ENCODE results near the gene MSANTD2.
A peak's percentile ranks its signal among the peaks of the same experiment; 100 is the strongest.

Gene MSANTD2

DNA sequence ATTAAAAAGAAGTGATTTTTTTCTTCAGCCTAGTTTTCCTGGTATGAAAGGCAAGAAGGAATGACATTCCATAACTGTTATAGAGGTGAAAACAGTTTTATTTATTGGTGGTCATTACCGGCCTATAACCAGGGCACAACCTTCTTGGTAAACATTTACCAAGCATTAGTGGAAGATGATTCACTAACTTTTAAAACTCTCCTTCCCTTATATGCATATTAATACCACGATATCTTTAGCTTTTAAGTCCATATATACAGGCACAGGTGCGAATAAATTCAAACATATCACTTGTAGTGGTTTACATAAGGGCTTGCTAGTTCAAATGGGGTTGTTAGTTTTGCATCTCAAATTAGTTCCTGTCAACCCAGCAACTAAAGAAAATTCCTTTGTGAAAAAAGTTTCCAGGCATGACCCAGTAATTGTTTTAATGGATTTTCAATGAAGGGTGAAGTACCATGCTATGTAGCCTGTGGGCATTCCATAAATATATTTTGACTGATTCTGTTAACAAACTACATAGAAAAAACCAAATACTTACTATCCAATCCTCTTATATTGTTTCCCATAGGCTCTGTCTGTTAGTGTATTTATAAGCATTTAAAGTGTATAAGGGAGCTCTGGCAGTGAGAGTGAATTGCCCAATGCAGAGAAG, 34.4 kb upstream of the MSANTD2 start:
- no peak overlapping the region for H3K4me3 ChIP-seq (ENCODE audit: low read length)
- no peak for TF ChIP-seq CTCF (IDR thresholded peaks at IDR 0.05; ENCODE audit: insufficient read depth, low read depth, low read length, missing control alignments)
- no peak for DNase-seq (ENCODE audit: low read depth)

DNA sequence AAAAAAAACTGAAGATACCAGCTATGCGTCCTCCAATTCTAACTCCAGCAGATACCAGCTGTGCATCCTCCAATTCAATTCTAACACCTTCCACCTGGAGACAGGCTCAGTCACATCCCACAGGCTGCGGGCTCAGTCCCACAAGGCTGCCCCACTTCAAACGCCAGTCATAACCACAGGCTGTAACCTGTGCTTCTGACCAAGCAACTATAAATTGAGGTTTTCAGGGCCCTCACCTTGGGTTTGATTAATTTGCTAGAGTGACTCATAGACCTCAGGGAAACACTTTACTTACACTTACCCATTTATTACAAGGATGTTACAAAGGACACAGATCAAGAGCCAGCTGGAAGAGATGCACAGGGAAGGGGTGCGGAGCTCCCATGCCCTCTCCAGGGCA, 32.4 kb upstream of the MSANTD2 start:
- no peak for TF ChIP-seq CTCF (IDR thresholded peaks at IDR 0.05; ENCODE audit: insufficient read depth, low read depth, low read length, missing control alignments)
- peak; percentile 60 for DNase-seq (ENCODE audit: low read depth)
- no peak overlapping the region for H3K4me3 ChIP-seq (ENCODE audit: low read length)

- no peak overlapping the region for H3K4me3 ChIP-seq (ENCODE audit: low read length)
- no peak for DNase-seq (ENCODE audit: low read depth)
- TF ChIP-seq CTCF (IDR thresholded peaks at IDR 0.05; ENCODE audit: insufficient read depth, low read depth, low read length, missing control alignments), result no peak
These were observed 31.7 kb upstream of the MSANTD2 start for GRCh38 chr11:124831897-124832296.

- TF ChIP-seq CTCF (IDR thresholded peaks at IDR 0.05; ENCODE audit: insufficient read depth, low read depth, low read length, missing control alignments), result no peak
- no peak for DNase-seq (ENCODE audit: low read depth)
- H3K4me3 ChIP-seq (ENCODE audit: low read length), result no peak overlapping the region
These were observed 30.5 kb upstream of the MSANTD2 start for GRCh38 chr11:124830749-124831148.

- H3K4me3 ChIP-seq (ENCODE audit: low read length), result no peak overlapping the region
- no peak for DNase-seq (ENCODE audit: low read depth)
- no peak for TF ChIP-seq CTCF (IDR thresholded peaks at IDR 0.05; ENCODE audit: insufficient read depth, low read depth, low read length, missing control alignments)
These were observed 29.8 kb upstream of the MSANTD2 start for GRCh38 chr11:124829986-124830385.

DNA sequence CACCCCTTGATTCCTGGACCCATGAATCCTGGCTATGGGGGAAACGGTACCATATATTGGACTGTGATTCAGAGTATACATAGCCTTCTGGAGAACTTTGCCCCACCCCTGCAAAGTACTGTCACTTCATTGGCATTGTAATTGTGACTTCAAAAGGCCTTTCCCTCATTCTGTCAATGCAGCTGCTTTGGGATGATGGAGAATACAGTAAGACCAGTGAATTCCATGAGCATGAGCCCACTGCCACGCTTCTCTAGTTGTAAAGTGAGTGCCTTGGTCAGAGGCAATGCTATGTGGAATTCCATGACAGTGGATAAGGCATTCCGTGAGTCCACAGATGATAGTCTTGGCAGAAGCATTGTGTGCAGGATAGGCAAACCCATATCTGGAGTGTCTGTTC, 25.7 kb upstream of the MSANTD2 start:
- no peak for TF ChIP-seq CTCF (IDR thresholded peaks at IDR 0.05; ENCODE audit: insufficient read depth, low read depth, low read length, missing control alignments)
- no peak overlapping the region for H3K4me3 ChIP-seq (ENCODE audit: low read length)
- DNase-seq (ENCODE audit: low read depth), result no peak

All from epithelial cell of esophagus (primary cell).